GM12873 (cell line): ENCODE results near the gene GBE1.

Experiments used
- CTCF ChIP-seq: IDR thresholded peaks from 2 replicates; pipeline ENCODE4 v1.5.1; 2012; ENCODE audit warnings: low read depth, mild to moderate bottlenecking, moderate library complexity, low read length, control low read depth; ENCODE audit not compliant: insufficient read depth; ENCODE audit errors: missing control alignments

Gene GBE1

GRCh38 chr3:81788044-81788443, 26.6 kb upstream of the GBE1 start:
- no peak for TF ChIP-seq CTCF

- no peak for TF ChIP-seq CTCF
These were observed 21.1 kb upstream of the GBE1 start for GRCh38 chr3:81782585-81782984.

GRCh38 chr3:81778678-81779182, 17.3 kb upstream of the GBE1 start:
- TF ChIP-seq CTCF = no peak

GRCh38 chr3:81776643-81777042, 15.2 kb upstream of the GBE1 start:
- no peak for TF ChIP-seq CTCF

- TF ChIP-seq CTCF = no peak
These were observed 9.3 kb upstream of the GBE1 start for GRCh38 chr3:81770710-81771109.

GRCh38 chr3:81769299-81769698, 7.9 kb upstream of the GBE1 start:
- TF ChIP-seq CTCF = no peak

GRCh38 chr3:81765400-81765799, 4.0 kb upstream of the GBE1 start:
- no peak for TF ChIP-seq CTCF
